GM12865 (cell line): ENCODE measurements around the gene LDLRAD4.

Experiments used
- DNase-seq: peaks from one replicate; pipeline ENCODE4 v3.0.0; 2010; ENCODE audit warnings: low read depth
- H3K4me3 ChIP-seq: 2 replicates; pipeline ENCODE4 v1.5.1; 2011; ENCODE audit warnings: mild to moderate bottlenecking, low read depth, low read length, control low read depth
- CTCF ChIP-seq: IDR thresholded peaks from 2 replicates; pipeline ENCODE4 v1.5.1; 2011; ENCODE audit warnings: low read length, control low read depth, low read depth, inconsistent platforms; ENCODE audit not compliant: insufficient read depth; ENCODE audit errors: missing control alignments

LDLRAD4 gene

GRCh38 chr18:13500227-13500865 lies 281.8 kb downstream of the LDLRAD4 start:
- TF ChIP-seq CTCF = no peak
- no peak overlapping the region for H3K4me3 ChIP-seq
- DNase-seq = no peak

DNA sequence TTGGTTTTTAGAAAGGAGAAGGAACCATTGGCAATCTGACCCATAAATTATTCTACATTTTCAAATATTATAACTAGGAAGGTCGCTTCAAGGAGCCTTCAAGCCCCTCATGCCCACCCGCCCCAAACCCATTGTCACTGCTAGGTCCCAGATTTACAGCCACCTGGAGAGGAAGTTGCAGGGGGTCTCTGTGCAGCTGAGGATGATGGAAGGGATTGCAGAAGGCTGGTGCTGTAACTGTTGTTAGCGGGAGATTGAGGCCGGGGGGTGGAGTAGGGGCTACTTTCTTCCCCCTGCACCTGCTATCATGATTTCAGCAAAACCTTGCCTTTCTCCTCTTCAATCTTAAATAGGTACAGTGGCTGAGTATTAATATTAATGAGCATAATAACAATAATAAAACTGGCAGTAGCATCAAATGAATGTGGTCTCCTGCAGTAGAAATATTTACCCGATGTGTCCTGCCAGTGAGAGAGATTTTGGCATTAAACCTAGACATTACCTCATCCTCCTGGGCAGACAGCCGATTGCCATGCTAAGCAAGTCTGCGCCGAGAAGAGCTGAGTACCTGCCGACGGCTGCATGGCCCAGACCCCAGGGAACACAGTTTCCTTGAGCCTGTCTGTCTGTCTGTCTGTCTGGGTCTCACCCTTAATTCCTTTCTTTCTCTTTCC lies 282.4 kb downstream of the LDLRAD4 start:
- no peak for DNase-seq
- no peak overlapping the region for H3K4me3 ChIP-seq
- no peak for TF ChIP-seq CTCF

GRCh38 chr18:13501543-13501887 lies 283.0 kb downstream of the LDLRAD4 start:
- no peak for DNase-seq
- no peak overlapping the region for H3K4me3 ChIP-seq
- no peak for TF ChIP-seq CTCF

DNA sequence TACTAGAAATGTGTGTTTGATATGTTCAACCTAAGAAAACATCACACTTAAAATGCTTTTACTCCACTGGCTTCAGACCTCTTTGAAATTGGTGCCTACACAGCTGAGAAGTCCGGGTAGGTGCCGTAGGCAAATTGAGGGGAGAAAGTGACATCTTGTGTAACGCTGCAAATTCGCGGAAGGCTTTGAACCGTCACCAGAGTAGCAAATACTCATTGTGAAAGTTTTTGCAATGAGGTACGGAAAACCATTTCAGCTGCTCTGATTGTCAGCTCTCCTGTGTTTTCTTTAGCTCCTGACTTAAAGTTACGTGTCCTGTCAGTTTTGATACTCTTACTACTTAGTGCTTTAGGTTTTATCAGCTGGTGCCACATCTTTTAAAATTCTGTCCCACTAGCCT lies 283.3 kb downstream of the LDLRAD4 start:
- peak; percentile 80 for DNase-seq
- TF ChIP-seq CTCF = no peak
- no peak overlapping the region for H3K4me3 ChIP-seq

- H3K4me3 ChIP-seq = no peak overlapping the region
- DNase-seq = no peak
- TF ChIP-seq CTCF = no peak
Measured at GRCh38 chr18:13502585-13502984, 284.0 kb downstream of the LDLRAD4 start.

DNA sequence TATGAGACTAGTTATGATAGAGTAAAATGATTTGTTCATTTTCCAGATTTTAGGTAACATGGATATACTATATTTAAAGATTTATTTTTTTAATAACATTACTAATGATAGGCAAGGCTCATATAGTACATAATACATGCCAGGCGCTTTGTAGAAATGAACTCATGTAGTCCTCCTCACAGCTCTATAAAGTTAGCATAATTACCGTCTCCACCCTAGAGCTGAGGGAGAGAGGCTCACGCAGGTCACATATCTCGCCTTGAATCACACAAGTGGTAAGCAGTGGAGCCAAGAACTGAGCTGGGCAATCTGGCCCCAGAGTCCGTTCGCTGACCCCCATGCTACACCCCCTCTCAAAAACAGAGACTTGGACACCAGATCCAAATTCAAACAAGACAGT lies 285.3 kb downstream of the LDLRAD4 start:
- H3K4me3 ChIP-seq = no peak overlapping the region
- no peak for DNase-seq
- no peak for TF ChIP-seq CTCF

DNA sequence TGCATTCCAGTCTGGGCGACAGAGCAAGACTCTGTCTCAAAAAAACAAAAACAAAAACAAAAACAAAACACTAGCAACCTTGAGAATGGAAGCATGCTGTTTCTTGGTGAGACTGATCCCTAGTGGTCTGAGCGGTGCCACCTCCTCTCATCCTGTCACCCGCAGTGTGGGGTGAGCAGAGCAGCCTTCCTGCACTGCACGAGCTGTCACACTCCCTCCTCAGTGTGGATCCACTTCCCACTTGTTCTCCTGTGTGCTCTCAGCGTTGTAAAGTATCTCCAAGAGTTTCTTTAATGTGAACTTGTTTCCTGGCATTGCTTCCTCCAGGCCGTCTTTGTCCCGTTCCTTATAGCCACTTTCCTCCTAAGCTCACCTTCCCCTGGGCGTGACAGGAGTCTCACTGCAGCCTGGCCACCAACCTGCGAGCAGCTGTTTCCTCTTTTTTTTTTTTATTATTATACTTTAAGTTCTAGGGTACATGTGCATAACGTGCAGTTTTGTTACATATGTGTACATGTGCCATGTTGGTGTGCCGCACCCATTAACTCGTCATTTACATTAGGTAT lies 287.3 kb downstream of the LDLRAD4 start:
- no peak for TF ChIP-seq CTCF
- DNase-seq = no peak
- no peak overlapping the region for H3K4me3 ChIP-seq
